Neural crest cell (in vitro differentiated cells): ENCODE data around the gene CA9. TPM values are rescaled to one million over a fixed set of nuclear protein-coding genes. Genes with fewer than 3 reads are reported as not detected.

Experiments used
- DNase-seq: peaks from one replicate; pipeline ENCODE4 v3.0.0; 2021; ENCODE audit warnings: low read depth, mixed read lengths, low spot score
- H3K27ac Mint-ChIP-seq: one replicate; pipeline ENCODE4 v1.8.0; 2021; ENCODE audit warnings: mild to moderate bottlenecking, mixed read lengths; ENCODE audit not compliant: unreplicated experiment
- H3K27me3 Mint-ChIP-seq: 2 replicates; pipeline ENCODE4 v1.8.0; 2021; ENCODE audit warnings: low read depth, mild to moderate bottlenecking, mixed read lengths
- H3K36me3 Mint-ChIP-seq: 2 replicates; pipeline ENCODE4 v1.8.0; 2021; ENCODE audit warnings: low read depth, mild to moderate bottlenecking, mixed read lengths
- H3K4me1 Mint-ChIP-seq: 2 replicates; pipeline ENCODE4 v1.8.0; 2021; ENCODE audit warnings: mixed read lengths
- H3K4me3 Mint-ChIP-seq: one replicate; pipeline ENCODE4 v1.8.0; 2021; ENCODE audit warnings: mild to moderate bottlenecking, mixed read lengths
- H3K9me3 Mint-ChIP-seq: 2 replicates; pipeline ENCODE4 v1.8.0; 2021; ENCODE audit warnings: mixed read lengths
- long read RNA-seq: library from polyadenylated mRNA; unstranded; transcript quantifications from one replicate; pipeline ENCODE4 v2.0.0, GENCODE V29; 2020
- total RNA-seq: library from RNA; stranded (reverse); gene quantifications from 2 replicates; pipeline ENCODE4 v1.2.1, GENCODE V29; 2021
- TF ChIP-seq, protein P1 (sequence below): fragments of 200-600 bp; sonication (generic); conservative IDR thresholded peaks from 2 replicates; pipeline ENCODE4 v1.5.0; 2021; ENCODE audit warnings: antibody characterized with exemption, mild to moderate bottlenecking

Gene CA9
- total RNA-seq, result 0.45 and 0.63 TPM in 2 replicates
- long read RNA-seq, result 0 reads

DNA sequence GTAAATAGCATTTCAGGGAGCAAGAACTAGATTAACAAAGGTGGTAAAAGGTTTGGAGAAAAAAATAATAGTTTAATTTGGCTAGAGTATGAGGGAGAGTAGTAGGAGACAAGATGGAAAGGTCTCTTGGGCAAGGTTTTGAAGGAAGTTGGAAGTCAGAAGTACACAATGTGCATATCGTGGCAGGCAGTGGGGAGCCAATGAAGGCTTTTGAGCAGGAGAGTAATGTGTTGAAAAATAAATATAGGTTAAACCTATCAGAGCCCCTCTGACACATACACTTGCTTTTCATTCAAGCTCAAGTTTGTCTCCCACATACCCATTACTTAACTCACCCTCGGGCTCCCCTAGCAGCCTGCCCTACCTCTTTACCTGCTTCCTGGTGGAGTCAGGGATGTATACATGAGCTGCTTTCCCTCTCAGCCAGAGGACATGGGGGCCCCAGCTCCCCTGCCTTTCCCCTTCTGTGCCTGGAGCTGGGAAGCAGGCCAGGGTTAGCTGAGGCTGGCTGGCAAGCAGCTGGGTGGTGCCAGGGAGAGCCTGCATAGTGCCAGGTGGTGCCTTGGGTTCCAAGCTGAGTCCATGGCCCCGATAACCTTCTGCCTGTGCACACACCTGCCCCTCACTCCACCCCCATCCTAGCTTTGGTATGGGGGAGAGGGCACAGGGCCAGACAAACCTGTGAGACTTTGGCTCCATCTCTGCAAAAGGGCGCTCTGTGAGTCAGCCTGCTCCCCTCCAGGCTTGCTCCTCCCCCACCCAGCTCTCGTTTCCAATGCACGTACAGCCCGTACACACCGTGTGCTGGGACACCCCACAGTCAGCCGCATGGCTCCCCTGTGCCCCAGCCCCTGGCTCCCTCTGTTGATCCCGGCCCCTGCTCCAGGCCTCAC, at the start of gene CA9:
CA9 (plus strand) TSS at position 797 of the 893 bp plus-strand sequence; CDS start at position 829, 32 bp downstream.
- Mint-ChIP-seq H3K9me3 (no peaks in the 10 kb centered on the region), H3K27me3 (peaks cover 8% of the 10 kb centered on the region), H3K4me1 (peaks cover 11% of the 10 kb centered on the region), H3K4me3 (peak within 1 kb of the TSS; percentile 74), H3K36me3 (no peaks in the 10 kb centered on the region), H3K27ac (no peak within 1 kb of the TSS)
- DNase-seq, result no peak
- TF ChIP-seq, protein P1, sequence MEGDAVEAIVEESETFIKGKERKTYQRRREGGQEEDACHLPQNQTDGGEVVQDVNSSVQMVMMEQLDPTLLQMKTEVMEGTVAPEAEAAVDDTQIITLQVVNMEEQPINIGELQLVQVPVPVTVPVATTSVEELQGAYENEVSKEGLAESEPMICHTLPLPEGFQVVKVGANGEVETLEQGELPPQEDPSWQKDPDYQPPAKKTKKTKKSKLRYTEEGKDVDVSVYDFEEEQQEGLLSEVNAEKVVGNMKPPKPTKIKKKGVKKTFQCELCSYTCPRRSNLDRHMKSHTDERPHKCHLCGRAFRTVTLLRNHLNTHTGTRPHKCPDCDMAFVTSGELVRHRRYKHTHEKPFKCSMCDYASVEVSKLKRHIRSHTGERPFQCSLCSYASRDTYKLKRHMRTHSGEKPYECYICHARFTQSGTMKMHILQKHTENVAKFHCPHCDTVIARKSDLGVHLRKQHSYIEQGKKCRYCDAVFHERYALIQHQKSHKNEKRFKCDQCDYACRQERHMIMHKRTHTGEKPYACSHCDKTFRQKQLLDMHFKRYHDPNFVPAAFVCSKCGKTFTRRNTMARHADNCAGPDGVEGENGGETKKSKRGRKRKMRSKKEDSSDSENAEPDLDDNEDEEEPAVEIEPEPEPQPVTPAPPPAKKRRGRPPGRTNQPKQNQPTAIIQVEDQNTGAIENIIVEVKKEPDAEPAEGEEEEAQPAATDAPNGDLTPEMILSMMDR, result no peak

DNA sequence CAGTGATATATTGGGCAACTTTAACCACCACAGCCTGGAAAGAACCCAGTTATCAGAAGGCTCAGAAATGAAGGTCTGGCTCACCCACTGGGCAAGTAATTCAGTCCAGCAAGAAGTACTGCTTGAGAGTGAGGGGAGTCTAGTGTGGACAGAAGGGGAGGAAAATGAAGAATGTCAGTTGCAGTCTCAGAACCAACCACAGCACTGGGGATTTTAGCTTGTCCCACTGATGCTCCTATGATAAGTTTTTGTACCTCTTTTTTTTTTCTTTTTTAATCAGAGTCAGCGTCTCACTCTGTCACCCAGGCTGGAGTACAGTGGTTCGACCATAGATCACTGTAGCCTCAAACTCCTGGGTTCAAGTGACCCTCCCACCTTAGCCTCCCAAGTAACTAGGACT, 46.2 kb upstream of the CA9 start:
- Mint-ChIP-seq H3K27me3 (no peaks in the 10 kb centered on the region), H3K9me3 (no peaks in the 10 kb centered on the region)

DNA sequence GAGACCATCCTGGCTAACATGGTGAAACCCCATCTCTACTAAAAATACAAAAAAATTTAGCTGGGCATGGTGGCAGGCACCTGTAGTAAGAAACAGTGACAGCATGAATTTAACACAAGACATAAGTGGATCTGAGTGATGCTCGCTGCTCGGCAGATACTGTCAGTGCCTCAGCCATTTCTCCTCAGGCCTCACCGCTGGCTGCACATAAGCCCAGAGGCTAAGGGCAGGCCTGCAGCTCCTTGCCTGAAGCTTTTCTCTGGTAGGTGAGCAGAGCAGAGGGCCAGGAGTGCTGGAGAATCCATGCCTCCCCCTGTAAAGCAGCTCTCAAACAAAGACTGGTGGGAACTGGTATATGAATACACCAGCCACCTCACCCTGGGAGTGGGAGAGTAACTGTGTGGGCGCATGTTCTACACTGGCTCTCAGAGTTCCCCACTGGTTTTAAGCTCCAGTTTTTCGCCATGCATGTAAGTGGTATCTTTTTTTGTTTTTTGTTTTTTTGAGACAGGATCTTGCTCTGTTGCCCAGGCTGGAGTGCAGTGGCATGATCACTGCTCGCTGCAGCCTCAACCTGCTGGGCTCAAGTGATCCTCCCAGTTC, 45.2 kb upstream of the CA9 start:
- H3K4me1 Mint-ChIP-seq, result no peaks in the 10 kb centered on the region

More for the DNA sequence above, 46.2 kb upstream of the CA9 start:
- no peak overlapping the region for H3K4me3 Mint-ChIP-seq
- H3K27ac Mint-ChIP-seq, result no peak overlapping the region
- no peaks in the 10 kb centered on the region for H3K4me1 Mint-ChIP-seq
- H3K36me3 Mint-ChIP-seq, result no peaks in the 10 kb centered on the region
- no peak for DNase-seq
- TF ChIP-seq, protein P1, result no peak

DNA sequence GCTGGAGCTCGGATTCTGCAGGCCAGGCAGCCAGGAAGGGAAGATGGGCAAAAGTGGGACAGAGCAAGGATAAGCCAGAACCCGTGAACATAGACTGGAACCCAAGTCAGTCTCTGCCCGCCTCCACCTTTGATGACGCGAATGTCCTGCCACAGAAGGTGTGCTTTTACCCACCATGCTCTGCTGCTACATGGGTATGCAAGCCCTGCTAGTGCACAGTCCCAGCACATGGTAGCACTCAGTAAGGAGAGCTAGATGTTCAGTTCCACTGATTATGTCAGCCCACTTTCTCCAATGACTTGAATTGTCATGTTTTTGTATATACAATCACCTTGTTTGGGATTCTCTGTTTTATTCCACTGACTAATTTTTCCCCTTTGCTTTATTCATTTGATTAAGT, 44.1 kb upstream of the CA9 start:
- no peak for DNase-seq
- no peaks in the 10 kb centered on the region for H3K36me3 Mint-ChIP-seq
- TF ChIP-seq, protein P1, result no peak
- no peaks in the 10 kb centered on the region for H3K27me3 Mint-ChIP-seq
- H3K27ac Mint-ChIP-seq, result no peak overlapping the region
- H3K4me1 Mint-ChIP-seq, result no peaks in the 10 kb centered on the region
- no peak overlapping the region for H3K4me3 Mint-ChIP-seq
- H3K9me3 Mint-ChIP-seq, result no peaks in the 10 kb centered on the region

More for the DNA sequence above, 45.2 kb upstream of the CA9 start:
- Mint-ChIP-seq H3K27me3 (no peaks in the 10 kb centered on the region), H3K4me3 (no peak overlapping the region), H3K36me3 (no peaks in the 10 kb centered on the region), H3K9me3 (no peaks in the 10 kb centered on the region), H3K27ac (no peak overlapping the region)
- no peak for DNase-seq
- TF ChIP-seq, protein P1, result no peak

DNA sequence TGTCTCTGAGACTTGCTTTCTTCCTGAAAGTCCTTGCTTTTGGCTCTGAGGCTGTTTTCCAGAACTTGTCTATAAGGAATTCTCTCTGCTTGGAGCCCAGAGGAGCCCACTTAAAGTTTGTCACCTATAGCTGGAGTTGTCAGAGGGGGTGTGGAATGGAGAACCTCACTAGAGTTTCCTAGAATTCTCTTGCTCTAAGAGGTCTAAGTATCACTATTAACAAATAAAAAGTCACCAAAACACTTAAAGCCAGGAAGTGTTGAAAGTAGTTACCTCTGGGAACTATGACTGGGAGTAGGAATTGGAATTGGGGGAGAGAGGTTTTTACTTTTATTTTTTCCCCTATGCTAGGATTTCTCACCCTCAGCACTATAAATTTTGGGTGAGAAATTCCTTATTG, 38.0 kb upstream of the CA9 start:
- no peak for DNase-seq
- Mint-ChIP-seq H3K4me3 (no peak overlapping the region), H3K4me1 (no peaks in the 10 kb centered on the region), H3K9me3 (no peaks in the 10 kb centered on the region), H3K27me3 (peaks cover 2% of the 10 kb centered on the region), H3K27ac (no peak overlapping the region), H3K36me3 (peaks cover 4% of the 10 kb centered on the region)
- TF ChIP-seq, protein P1, result no peak
